Upper lobe of right lung (tissue), 1 donor: ENCODE data around the gene SPATA7. TPM values are rescaled to one million over a fixed set of nuclear protein-coding genes. Genes with fewer than 3 reads are reported as not detected.

Experiments used
- ATAC-seq: fragments of 200-7000 bp; cut with Tn5 transposase; one replicate; pipeline ENCODE4 v1.9.1; 2020; ENCODE audit warnings: mild to moderate bottlenecking, moderate library complexity
- DNase-seq: peaks from one replicate; pipeline ENCODE4 v3.0.0-alpha.2; 2020
- H3K27ac ChIP-seq: fragments of 200-600 bp; one replicate; pipeline ENCODE4 v1.8.0; 2022
- H3K27me3 ChIP-seq: fragments of 200-600 bp; one replicate; pipeline ENCODE4 v1.8.0; 2022; ENCODE audit warnings: mild to moderate bottlenecking
- H3K36me3 ChIP-seq: fragments of 200-600 bp; one replicate; pipeline ENCODE4 v1.8.0; 2022
- H3K4me1 ChIP-seq: fragments of 200-600 bp; one replicate; pipeline ENCODE4 v1.8.0; 2022
- H3K4me3 ChIP-seq: fragments of 200-600 bp; one replicate; pipeline ENCODE4 v1.8.0; 2022; ENCODE audit warnings: mild to moderate bottlenecking
- H3K9me3 ChIP-seq: fragments of 200-600 bp; one replicate; pipeline ENCODE4 v1.8.0; 2022
- intact Hi-C: fragments of 100-400 bp; cut with DNase I; formaldehyde crosslinking; loops from one replicate; pipeline ENCODE4 v1.11.0; 2022
- total RNA-seq: library from RNA; stranded (reverse); fragmentation: NEBNext Ultra II Directional; extraction: Animal tissue kit (Norgen Biotek cat#: 25700); gene quantifications from one replicate; pipeline ENCODE4 v1.2.1, GENCODE V29; 2021
- TF ChIP-seq, protein P1 (sequence below): fragments of 200-600 bp; IDR thresholded peaks from one replicate; pipeline ENCODE4 v1.8.0; 2022; ENCODE audit warnings: antibody characterized with exemption
- donor health status: DM: no; HTN: yes; CAD: no; lungs with severe emphysema.

The SPATA7 gene
- total RNA-seq, 1 donor from 2014 or later: 12.3 TPM

DNA sequence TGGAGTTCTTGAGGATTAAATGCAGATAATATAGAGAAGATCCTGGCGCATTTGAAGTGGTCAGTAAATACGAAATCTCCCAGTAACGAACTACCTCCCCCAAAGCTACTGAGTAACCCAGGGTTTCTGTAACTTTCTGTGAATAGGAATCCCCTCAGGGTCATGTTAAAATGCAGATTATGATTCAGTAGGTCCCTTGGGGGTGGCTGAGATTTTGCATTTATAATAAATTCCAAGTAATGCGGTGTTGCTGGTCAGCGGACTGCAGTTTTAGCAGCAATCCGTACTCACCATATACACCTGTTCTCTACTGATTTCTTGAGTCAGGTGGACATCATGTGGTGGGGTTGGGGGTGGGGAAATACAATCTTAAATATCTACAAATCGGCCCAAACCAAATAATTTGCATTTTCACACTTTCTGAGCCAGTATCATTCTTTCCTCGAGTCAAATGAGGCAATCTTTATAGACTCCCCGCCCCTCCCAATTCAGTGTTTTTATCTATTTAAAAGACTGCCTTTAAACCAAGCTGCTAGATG is 868 bp downstream of the SPATA7 start:
- no peak for ATAC-seq
- TF ChIP-seq, protein P1, sequence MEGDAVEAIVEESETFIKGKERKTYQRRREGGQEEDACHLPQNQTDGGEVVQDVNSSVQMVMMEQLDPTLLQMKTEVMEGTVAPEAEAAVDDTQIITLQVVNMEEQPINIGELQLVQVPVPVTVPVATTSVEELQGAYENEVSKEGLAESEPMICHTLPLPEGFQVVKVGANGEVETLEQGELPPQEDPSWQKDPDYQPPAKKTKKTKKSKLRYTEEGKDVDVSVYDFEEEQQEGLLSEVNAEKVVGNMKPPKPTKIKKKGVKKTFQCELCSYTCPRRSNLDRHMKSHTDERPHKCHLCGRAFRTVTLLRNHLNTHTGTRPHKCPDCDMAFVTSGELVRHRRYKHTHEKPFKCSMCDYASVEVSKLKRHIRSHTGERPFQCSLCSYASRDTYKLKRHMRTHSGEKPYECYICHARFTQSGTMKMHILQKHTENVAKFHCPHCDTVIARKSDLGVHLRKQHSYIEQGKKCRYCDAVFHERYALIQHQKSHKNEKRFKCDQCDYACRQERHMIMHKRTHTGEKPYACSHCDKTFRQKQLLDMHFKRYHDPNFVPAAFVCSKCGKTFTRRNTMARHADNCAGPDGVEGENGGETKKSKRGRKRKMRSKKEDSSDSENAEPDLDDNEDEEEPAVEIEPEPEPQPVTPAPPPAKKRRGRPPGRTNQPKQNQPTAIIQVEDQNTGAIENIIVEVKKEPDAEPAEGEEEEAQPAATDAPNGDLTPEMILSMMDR: no peak

DNA sequence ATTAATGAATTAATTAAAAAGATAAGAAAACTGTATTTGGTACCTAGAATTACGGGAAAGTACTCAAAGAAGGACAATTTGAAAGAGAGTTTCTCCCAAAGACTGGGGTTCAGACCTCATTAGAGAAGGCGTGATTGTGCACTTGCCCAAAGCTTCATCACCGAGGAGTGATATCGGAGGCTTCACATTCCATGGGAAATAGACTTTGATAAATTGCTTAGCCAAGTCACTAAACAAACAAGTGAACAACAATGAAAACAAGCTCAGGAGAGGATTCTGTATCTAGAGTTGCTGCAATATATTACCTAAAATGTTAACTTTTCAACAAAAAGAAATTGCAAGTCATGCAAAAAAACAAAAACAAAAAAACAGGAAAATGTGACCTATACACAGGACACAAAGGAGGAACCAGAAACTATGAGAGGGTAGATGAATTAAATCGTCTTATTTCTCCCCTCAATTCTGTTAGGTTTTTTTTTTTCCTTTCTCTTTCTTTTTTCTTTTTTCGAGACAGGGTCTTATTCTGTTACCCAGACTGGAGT is 3.4 kb downstream of the SPATA7 start:
- Histone ChIP-seq H3K36me3 (peaks cover 5% of the 10 kb centered on the region), H3K27ac (no peak overlapping the region), H3K4me1 (no peaks in the 10 kb centered on the region), H3K9me3 (no peaks in the 10 kb centered on the region), H3K4me3 (no peak overlapping the region), H3K27me3 (no peaks in the 10 kb centered on the region)
- TF ChIP-seq, protein P1: no peak
- intact Hi-C loops: no loop called here
- ATAC-seq: no peak
- no peak for DNase-seq

More for the DNA sequence above, 868 bp downstream of the SPATA7 start:
- Histone ChIP-seq H3K27me3 (no peaks in the 10 kb centered on the region), H3K4me1 (no peaks in the 10 kb centered on the region), H3K9me3 (no peaks in the 10 kb centered on the region), H3K27ac (peak overlapping the region; percentile 88), H3K36me3 (no peaks in the 10 kb centered on the region), H3K4me3 (peak overlapping the region; percentile 95)
- no peak for DNase-seq
- intact Hi-C loops: no loop called here

DNA sequence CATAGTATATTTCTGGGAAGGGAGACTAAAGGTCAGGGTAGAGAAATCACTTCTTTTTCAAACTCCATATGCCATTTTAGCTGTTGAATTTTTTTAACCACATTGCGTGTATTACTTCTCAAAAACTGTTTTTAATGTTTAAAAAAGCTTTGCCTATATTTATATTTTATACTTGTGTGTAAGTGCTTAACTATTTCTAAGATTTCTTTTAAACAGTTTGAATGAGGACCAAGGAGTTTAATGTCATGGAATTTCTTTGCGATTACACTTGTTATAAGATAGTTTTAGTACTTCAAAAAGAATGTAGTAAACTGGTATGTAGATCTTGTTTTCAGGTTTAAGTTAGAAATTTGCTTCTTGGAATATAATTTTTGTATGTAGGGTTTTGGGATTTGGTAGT is 7.2 kb downstream of the SPATA7 start:
- DNase-seq: no peak
- Histone ChIP-seq H3K4me1 (no peaks in the 10 kb centered on the region), H3K36me3 (peaks cover 20% of the 10 kb centered on the region), H3K9me3 (no peaks in the 10 kb centered on the region), H3K4me3 (no peak overlapping the region), H3K27me3 (no peaks in the 10 kb centered on the region), H3K27ac (no peak overlapping the region)
- ATAC-seq: no peak
- TF ChIP-seq, protein P1: no peak
- intact Hi-C loops: no loop called here

DNA sequence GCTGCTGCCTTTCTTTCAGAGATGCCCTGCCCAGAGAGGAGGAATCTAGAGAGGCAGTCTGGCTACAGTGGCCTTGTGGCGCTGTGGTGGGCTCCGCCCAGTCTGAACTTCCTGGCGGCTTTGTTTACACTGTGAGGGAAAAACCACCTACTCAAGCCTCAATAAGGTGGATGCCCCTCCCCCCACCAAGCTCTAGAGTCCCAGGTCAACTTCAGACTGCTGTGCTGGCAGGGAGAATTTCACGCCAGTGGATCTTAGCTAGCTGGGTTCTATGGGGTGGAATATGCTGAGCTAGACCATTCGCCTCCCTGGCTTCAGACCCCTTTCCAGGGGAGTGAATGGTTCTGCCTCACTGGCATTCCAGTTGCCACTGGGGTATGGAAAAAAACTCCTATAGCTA is 25.6 kb downstream of the SPATA7 start:
- no peak overlapping the region for H3K27ac ChIP-seq
- H3K4me1 ChIP-seq: no peaks in the 10 kb centered on the region
- intact Hi-C loops: no loop called here
- no peaks in the 10 kb centered on the region for H3K27me3 ChIP-seq
- TF ChIP-seq, protein P1: no peak
- DNase-seq (no peak), ATAC-seq (no peak)
- H3K36me3 ChIP-seq: no peaks in the 10 kb centered on the region
- no peaks in the 10 kb centered on the region for H3K9me3 ChIP-seq
- H3K4me3 ChIP-seq: no peak overlapping the region

GRCh38 chr14:88417594-88417993 is 32.1 kb downstream of the SPATA7 start:
- DNase-seq (no peak), ATAC-seq (no peak)
- Histone ChIP-seq H3K27ac (no peak overlapping the region), H3K27me3 (no peaks in the 10 kb centered on the region), H3K36me3 (peaks cover 4% of the 10 kb centered on the region), H3K4me1 (no peaks in the 10 kb centered on the region), H3K9me3 (no peaks in the 10 kb centered on the region), H3K4me3 (no peak overlapping the region)
- intact Hi-C loops: no loop called here
- TF ChIP-seq, protein P1: no peak

- intact Hi-C loops: no loop called here
- no peak for DNase-seq
- Histone ChIP-seq H3K36me3 (peaks cover 4% of the 10 kb centered on the region), H3K27me3 (no peaks in the 10 kb centered on the region), H3K9me3 (no peaks in the 10 kb centered on the region), H3K4me3 (no peak overlapping the region), H3K27ac (no peak overlapping the region), H3K4me1 (no peaks in the 10 kb centered on the region)
- TF ChIP-seq, protein P1: no peak
- ATAC-seq: no peak
Measured at GRCh38 chr14:88420187-88420586, 34.7 kb downstream of the SPATA7 start.
